Stimulated activated CD4-positive, alpha-beta T cell treated with anti-CD3 and anti-CD28 coated beads, Interleukin-15, amount 100 ng/mL, for 1 hour (primary cell): Measurements from ENCODE around the gene ZKSCAN7.
"Not testable (repeated sequence)": the region's sequence is repeated elsewhere in the genome, so short reads cannot be mapped to it uniquely, and the experiment has no call there.

Experiments
- DNase-seq, 2 donors: peaks; one replicate each; pipeline ENCODE4 v3.0.0-alpha.2; 2020; ENCODE audit warnings: low read depth in 1 of 2, low spot score in 1 of 2

Gene ZKSCAN7

DNA sequence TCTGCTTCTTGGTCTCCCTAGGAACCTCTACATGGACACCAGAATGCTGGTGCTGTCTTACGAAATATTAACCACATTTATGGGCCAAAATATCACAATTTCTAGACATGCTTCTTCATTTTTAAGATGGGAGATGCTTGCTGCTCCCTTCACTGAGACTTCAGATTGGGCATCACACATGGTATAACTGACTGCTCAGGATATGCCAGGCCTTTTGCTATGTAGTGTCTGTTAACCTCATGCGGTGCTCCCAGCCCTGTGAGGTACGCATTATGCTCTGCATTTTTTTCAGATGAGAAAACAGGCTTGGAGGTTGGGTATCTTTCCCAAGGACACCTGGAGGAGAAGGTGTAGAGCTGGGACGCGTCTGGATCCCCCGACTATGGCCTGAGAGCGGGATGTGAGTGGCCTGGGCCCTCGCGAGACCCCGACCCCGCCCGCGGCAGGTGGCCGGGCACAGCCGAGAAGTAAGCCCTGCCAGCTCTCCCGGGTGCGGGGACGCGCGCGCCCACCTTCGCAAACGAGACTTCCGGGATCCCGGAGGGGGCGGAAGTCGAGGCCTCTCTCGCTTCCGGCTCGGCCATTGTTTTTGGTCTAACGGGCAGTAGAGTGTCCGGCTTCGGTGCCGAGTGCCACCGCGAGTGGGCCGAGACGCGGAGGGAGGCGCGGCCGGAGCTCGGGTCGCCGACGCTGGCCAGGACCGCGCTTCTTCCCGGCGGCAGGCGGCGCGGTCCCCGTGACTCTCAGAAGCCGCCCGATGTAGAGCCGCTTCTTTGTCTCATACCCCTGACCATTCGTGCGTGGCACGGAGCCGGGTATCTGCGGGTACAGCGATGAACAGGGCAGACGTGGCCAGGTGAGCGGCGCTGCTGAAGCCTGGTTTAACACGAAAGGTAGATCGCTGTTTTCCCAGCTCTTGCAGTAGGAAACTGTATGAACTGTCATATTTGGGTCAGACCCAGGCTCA is at the start of gene ZKSCAN7:
Gene ZKSCAN7 (plus strand): TSS at position 568 of the 967 bp plus-strand sequence. CDS start 1,855 bp downstream, outside the sequence.
- peak; percentile 5 to 37 for DNase-seq

DNA sequence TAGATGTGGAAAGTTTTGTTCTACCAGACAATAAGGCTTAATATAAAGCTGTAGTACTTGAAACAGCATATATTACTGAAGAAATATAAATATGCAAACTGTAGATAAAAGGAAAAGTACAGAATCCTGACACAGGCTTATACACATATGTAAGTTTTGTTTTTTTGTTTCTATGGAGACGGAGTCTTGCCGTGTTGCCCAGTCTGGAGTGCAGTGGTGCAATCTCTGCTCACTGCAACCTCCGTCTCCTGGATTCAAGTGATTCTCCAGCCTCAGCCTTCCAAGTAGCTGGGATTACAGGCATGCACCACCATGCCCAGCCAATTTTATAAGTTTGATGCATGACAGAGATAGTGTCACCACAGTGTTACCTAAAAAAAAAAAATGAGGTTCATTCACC is 48.4 kb upstream of the ZKSCAN7 start:
- DNase-seq = no peak

DNA sequence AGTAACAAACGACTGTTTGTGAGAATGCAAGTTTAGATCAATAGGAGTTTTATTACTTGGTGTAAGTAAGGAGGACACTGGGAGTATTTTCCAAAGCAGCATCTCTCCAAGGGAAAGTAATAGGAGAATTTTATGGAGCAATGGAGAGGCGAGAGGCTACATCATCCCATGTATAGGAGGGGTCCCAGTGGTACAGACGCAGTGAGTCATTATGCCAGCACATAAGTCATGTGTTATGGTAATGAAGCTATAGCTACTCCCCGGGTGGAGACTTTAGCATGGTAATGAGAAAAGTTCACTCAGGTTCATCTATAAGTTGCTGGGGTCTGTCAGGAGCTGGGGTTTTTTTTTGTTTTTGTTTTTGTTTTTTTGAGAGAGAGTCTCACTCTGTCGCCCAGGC is 48.0 kb upstream of the ZKSCAN7 start:
- DNase-seq = no peak

DNA sequence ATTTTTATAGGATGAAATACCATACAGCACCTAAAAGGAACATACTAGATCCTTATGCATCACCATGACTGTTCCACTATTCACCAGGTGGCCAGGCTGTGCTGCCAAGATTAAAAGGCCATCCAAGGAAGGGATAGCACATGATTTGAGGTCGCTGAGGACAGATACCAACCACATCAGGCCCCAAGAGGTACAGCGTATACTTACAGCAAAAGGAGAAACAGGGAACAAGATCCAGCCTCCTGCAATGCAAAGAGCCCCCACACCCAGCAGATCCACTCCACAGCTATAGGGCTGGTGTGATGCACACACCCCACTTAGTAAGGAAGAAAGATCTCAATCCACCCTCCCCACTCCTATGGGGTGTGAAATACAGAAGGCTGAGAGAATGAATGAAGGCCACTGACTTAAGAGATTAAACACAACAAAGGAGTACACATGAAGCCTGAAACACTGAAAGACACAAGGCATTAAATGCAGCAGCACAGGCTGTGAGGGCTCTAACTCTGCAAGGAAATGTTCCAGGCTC is 45.5 kb upstream of the ZKSCAN7 start:
- no peak for DNase-seq

DNA sequence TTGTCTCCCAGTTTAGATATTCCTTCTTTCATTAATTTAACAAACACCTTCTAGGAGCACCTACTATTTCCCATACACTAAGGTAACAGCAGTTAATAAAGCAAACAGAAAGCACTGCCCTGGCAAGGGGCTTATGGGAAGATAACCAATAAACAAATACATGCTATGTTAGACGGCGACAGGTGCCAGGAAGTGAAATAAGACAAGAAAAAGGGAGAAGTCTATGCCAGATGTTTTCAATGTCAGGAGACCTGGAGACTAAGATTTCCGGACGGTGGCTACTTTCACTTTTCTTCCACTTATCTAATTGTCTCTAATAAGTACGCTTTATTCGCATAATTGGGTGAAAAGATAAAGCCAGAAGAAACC is 45.0 kb upstream of the ZKSCAN7 start:
- DNase-seq = no peak

DNA sequence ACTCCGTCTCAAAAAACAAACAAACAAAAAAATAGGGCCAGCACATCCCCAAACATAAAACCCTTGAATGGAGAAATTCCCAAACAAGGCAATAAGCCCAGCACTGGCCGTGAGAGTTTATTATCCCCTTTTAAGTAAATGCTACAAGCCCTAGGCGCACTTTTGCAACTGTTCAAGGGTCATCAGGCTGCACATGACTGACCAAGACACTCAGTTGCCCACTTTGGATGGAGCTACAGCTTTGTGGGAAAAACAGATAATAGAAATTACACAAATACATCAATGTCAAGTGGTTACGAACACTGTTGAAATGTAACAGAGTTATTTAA is 43.8 kb upstream of the ZKSCAN7 start:
- DNase-seq = no peak

DNA sequence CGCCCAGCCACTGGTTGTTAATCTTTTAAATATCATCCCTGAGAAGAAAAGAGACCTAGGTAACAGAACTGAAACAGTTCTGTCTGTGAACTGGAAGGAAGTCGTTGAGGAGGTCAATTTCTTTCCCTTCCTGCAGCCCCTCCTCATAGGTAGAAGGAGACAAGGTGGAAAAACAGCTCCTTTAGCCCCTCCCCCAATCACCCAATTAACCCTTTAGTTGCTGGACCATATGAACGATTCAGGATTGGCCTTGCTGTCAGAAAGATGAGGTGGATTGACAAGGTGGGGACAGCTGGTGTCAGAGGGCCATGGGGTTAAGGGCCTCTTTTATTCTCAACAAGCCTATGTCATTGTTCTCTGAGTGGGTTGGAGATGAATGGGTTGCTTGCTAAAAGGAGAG is 41.5 kb upstream of the ZKSCAN7 start:
- no peak for DNase-seq

DNA sequence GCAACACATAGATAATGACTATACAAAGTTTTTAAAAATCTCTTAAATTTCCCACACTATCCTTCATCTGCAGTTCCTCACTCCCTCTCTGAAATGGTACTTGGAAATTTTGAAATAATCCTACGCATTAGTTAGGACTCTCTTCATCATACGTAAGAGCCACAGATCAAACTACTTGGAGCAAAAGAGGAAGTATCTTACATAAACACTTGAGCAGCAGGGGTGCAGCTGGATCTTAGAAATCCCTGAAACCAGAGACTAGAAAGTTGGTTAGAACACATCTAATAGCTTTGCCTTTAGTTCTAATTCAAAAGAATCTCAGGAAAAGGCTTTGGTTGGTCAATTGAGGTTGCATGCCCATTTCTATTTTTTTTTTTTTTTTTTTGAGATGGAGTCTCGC is 38.8 kb upstream of the ZKSCAN7 start:
- no peak for DNase-seq

DNA sequence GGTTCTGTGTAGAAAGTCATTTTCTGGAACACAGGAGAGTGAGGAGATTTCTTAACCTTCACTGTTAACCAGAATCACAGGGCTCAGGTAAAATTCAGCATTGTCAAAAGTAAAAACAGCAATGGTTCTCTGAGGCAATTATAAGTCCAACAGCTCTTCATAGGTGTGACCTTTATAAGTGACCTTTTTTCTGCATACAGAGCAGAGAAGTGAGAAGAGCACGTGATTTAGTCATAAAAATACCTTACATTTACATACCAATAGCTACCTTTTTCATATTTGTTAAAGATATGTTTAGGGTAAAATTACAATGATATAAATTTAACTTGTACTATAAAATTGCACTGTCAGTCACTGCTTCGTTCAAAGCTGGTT is 36.2 kb upstream of the ZKSCAN7 start:
- DNase-seq = no peak

DNA sequence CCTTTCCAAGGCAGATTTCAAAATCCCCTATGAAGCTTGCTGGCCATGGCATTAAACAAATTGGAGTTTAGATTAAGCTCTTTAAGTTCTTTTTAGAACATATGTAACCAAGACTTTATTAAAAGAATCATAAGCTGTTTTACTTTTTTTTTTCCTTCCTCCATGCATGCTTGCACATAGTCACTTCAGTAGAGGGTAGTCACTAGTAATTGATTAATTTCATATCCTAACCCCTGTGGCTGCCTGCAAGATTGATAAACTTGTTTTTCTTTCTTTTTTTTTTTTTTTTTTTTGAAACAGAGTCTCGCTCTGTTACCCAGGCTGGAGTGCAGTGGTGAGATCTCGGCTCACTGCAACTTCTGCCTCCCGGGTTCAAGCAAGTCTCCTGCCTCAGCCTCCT is 33.3 kb upstream of the ZKSCAN7 start:
- no peak for DNase-seq

DNA sequence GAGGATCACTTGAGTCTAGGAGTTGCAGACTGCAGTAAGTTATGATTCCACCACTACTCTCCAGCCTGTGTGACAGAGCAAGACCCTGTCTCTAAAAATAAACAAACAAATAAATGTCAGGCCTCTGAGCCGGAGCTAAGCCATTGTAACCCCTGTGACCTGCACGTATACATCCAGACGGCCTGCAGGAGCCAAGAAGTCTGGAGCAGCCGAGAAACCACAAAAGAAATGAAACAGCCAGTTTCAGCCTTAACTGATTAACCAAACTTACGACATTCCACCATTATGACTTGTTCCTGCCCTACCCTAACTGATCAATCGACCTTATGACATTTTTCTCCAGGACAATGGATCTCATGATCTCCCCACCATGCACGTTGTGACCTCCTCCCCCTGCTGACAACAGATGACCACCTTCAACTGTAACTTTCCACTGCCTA is 32.5 kb upstream of the ZKSCAN7 start:
- no peak for DNase-seq

DNA sequence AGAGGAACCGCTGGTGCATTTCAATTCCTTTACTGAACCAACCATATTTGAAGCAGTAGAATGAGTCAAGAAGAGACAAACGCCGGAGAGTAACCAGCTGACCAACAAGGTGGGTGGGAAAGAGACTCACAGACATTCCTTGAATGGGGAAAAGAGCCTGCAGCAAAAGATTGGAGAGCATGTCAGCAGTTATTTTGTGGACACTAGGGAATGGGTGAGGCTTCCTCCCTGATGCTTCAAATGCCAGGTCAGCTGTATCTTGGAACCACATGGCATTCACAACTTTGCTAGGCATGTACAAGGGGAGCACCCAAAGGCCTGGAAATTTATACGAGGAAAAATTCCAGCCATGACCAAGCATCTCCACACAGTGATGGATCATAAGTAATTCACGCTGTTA is 29.9 kb upstream of the ZKSCAN7 start:
- no peak for DNase-seq

DNA sequence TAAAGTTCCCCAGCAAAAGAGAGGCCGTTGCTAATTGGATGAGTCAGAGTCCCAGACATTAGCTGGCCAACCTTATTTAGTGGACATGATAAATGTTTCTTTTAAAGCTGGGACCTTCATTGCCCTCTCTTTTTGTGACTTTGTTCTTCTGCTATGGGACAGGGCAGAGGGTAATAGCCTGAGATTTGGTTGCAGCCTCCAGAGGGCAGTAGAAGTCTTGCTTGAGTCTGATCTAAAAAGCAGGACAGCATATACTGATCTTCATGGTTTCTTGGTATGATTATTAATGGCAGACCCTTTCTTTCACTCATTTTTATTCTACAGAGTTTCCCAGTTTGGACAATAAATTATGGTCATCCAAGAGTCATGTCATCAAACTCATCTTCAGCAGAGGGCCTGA is 25.1 kb upstream of the ZKSCAN7 start:
- DNase-seq = no peak

DNA sequence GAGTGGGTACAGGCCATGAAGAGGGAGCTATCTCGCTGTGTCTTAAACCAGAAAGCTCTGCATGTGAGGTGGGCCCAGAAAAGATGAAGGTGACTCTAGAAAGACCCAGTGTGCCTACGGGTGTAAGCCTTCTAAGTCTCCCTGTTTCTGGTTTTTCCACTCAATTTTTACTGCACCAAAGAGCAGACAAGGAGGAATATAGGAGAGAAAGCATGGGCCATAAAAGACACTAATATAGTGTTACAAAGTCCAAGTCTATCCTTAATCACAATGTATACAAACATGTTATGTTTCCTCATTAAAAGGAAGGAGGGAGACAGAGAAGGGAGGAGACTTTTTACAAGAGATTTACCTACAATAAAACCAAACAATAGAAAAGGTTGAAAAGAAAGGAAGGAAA is 24.1 kb upstream of the ZKSCAN7 start:
- DNase-seq = no peak

DNA sequence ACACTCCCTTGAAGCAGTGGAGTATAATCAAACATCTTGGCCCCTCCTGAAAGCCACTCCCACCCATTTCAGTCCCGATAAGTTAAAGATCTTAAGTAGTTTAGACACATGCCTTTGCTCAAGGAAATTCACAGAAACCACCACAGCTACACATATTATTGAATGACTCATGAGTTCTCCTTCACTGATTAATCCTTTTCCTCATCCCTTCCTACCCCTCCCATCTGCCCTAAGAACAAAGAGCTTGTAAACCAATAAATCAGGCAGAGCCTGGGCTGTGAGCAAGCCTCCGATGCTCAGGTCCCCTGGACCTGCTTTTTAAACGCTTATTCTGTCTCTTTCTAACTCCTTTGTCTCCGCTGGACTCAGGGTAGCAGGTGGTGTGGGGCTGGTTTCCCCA is 20.3 kb upstream of the ZKSCAN7 start:
- not testable (repeated sequence) for DNase-seq

DNA sequence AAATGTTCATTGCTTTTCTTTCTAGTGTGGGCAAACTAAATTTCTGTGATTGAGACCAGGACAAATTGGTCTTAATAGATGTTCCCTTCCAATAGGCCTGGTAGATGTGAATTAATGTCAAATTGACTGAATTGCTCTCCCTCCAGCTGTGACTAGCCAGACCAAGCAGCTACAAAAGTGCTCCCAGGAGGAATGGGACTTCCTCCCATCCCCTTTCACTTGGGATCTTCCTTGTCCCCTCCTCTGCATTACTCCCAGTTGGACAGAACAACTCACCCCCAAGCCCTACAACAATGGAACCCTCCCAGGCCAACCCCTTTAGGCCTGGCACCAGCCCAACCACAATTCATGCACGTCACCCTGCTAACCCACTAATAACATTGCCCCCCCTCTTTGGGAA is 19.6 kb upstream of the ZKSCAN7 start:
- no peak for DNase-seq

DNA sequence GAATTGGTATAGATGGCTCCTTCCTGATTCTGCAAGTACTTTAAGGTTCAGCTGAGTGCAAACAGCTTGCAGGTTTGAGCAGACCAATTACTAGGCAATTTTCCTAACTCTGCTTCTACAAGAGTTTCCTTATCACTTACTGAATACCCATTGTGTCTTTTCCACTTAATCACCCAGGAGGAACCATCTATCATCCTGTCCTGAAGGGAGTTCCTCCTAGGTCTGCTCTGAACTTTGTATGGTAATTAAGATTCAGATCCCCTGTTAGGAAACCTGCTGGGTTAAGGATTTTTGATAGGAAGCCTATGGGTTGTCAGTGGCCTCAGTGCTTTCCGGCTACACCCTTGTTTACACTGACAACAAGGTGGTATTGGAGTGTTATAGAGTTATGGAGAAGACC is 10.2 kb upstream of the ZKSCAN7 start:
- not testable (repeated sequence) for DNase-seq

DNA sequence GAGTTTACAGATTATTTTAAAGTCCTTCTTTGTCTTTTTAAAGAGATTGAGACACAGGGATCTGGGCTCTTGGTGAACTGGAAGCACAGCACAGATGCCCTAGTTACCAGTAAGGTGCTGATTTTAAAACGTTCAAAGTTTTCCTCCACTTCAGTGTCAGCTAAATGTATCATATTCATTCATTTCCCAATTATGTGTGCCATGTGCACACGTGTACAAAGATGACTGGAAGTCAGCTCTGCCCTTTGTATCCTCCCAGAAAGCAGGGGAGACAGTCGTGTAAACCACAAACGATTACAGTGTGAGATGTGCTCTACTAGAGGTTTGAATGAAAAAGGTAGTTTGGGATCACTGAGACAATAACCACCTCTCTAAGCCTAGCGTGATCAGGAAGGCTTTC is 730 bp downstream of the ZKSCAN7 start:
- DNase-seq = no peak

DNA sequence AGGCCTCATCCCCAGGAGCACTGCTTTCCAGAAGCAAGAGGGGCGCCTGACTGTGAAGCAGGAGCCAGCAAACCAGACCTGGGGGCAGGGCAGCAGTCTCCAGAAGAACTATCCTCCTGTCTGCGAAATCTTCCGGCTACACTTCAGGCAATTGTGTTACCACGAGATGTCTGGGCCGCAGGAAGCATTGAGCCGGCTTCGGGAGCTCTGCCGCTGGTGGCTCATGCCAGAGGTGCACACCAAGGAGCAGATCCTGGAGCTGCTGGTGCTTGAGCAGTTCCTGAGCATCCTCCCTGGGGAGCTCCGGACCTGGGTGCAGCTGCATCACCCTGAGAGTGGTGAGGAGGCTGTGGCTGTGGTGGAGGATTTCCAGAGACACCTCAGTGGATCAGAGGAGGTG is 2.1 kb downstream of the ZKSCAN7 start:
- DNase-seq = no peak

DNA sequence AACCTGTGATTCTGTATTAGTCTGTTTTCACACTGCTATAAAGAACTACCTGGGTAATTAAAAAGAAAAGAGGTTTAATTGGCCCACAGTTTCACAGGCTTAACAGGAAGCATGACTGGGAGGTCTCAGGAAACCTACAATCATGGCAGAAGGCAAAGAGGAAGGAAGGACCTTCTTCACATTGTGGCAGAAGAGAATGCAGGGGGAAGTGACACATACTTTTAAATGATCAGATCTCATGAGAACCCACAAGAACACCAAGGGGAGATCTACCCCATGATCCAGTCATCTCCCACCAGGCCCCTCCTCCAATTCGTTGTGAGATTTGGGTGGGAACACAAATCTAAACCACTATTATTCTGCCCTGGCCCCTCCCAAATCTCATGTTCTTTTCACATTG is 6.1 kb downstream of the ZKSCAN7 start:
- no peak for DNase-seq

DNA sequence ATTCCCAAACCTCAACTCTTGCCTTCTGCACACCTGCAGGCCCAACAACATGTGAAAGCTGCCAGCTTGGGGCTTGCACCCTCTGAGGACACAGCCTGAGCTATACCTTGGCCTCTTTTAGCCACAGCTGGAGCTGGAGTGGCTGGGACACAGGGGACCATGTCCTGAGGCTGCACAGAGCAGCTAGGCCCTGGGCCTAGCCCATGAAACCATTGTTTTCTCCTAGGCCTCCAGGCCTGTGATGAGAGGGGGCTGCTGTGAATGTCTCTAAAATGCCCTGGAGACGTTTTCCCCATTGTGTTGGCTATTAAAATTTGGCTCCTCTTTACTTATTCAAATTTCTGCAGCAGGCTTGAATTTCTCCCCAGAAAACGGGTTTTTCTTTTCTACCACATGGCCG is 7.2 kb downstream of the ZKSCAN7 start:
- no peak for DNase-seq

DNA sequence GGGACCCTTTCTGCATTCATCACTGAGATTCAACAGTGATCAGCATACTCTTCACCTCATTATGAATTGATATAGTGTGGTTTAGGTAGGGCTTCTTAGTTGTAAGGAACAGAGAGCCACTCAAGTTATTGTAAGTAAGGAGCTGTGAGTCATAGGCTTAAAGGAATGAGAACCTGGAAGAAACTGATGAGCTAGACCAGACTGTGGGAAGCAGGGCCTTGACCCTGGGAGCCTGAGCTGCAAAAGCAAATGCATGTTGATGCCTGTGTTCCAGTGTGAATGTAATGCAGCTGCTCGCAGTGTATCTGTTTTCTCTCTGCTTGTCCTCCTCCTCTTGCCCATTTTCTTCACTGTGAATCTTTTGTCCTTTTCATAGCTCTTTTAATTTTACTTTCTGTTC is 13.6 kb downstream of the ZKSCAN7 start:
- no peak for DNase-seq

DNA sequence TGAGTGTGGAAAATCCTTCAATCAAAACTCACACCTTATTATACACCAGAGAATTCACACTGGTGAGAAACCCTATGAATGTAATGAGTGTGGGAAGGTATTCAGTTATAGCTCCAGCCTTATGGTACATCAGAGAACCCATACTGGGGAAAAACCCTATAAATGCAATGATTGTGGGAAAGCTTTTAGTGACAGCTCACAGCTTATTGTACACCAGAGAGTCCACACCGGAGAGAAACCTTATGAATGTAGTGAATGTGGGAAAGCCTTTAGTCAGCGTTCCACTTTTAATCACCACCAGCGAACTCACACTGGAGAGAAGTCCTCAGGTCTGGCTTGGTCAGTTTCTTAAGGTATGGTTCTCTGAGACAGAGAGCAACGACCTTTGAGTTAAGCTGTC is 16.0 kb downstream of the ZKSCAN7 start:
- no peak for DNase-seq
